ENCODE measurements around the gene KHDC4.

KHDC4 gene

GRCh38 chr1:155934097-155934935, at the start of gene KHDC4:
Gene KHDC4, minus strand, starts transcription at chr1:155934413. Its CDS starts 40 bp downstream, at chr1:155934373.
- DNase-seq, result peak; percentile 99

- DNase-seq, result peak; percentile 100
Measured at GRCh38 chr1:155983191-155984024, 49.2 kb upstream of the KHDC4 start.

GRCh38 chr1:155982106-155982505, 47.9 kb upstream of the KHDC4 start:
- no peak for DNase-seq

GRCh38 chr1:155981266-155982088, 47.3 kb upstream of the KHDC4 start:
- peak; percentile 78 for DNase-seq

- peak; percentile 42 for DNase-seq
Measured at GRCh38 chr1:155979597-155980343, 45.6 kb upstream of the KHDC4 start.

DNA sequence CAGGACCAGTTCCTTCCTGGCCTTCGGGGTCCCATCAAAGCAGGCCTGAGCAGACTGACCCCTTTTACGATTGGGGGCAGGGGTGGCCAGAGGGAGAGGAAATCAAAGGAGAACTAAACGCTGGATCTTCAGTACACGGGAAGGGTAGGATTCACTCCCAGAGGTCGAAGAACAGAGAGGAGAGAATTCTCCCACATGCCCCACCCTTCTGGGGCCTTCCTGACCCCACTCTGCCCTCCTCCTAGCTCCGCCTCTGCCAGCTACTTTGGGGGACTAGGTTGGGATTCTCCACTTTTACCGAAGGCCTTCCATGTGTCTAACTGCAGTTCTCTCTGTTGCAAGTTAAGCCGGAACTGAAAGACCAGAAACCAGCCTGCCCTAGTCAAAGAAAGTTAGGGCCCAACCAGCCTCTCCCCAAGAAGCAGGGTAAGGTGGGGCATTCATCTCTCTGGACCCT, 44.8 kb upstream of the KHDC4 start:
- peak; percentile 61 for DNase-seq

DNA sequence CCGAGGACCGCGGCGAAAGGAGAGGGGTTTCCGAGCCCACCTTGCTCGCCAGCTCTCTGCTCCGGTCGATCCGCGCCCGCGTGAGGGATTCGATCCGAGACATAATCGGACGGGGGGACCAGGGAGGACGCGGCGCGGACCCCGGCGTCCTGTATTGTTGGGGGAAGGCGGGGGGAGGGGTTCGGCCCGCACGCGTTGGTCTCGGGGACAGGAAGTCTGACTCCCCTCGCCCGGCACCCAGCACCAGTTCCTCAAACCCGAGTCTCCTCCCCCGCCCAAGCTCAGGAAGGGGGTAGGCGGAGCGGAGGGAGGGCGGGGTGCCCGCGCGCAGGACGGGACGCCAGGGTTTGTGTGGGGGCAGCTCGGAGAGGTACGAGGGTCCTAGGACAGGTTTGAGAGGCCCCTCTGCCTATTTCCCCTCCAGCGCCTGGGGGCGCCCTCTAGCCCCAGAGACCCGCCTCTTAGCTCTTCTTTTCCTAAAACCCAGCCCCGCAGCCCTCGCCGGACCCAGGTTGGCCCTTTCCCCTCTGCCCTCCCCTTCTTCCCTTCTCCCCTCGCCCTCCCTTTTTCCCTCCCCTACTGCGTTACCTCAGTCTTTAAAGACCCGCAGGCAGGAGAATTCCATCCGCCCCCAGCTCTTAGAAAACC, 44.2 kb upstream of the KHDC4 start, which contains the start of gene ARHGEF2:
TSS of gene ARHGEF2 (minus strand) at position 223 of the 648 bp plus-strand sequence. CDS start at position 103, 120 bp downstream.
- peak; percentile 90 for DNase-seq

GRCh38 chr1:155977690-155978324, 43.6 kb upstream of the KHDC4 start:
- DNase-seq, result peak; percentile 49

DNA sequence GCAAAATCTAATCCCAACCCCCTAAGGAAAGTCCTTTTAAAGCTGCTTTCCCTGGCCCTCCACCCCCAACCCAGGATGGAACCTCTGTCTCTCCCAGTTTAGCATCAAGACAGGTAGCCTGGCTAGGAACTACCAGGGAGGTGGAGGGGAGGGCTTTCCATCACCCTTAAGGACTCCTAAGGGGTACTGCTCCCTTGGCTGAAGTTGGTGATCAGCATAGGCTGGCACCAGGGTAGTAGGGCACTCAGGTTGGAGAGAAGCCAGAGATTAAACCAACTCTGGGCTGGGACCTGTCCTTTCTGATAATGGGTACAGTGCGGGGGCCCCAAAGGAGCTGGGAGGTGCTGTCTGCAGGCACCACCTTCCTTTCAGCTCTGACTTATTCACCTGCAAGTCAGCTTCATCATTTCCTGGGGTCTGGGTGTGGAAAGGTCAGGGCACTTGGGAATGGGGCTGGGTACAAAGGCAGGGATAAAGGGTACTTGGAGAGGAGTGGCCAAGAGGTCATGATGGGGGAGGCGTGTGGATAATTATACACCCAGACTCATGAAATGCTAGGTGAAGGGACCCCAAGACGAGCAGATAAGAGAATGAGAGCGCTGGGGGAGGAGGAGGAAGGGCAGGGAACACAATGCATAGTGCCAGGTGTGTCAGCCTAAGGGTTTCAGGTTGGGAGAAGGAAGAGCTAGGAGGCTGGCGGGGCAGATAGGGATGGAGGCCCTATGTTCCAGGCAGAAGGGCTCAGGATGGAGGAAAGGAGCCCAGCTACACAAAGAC, 42.9 kb upstream of the KHDC4 start:
- no peak for DNase-seq

GRCh38 chr1:155976062-155976912, 42.1 kb upstream of the KHDC4 start:
- peak; percentile 91 for DNase-seq

DNA sequence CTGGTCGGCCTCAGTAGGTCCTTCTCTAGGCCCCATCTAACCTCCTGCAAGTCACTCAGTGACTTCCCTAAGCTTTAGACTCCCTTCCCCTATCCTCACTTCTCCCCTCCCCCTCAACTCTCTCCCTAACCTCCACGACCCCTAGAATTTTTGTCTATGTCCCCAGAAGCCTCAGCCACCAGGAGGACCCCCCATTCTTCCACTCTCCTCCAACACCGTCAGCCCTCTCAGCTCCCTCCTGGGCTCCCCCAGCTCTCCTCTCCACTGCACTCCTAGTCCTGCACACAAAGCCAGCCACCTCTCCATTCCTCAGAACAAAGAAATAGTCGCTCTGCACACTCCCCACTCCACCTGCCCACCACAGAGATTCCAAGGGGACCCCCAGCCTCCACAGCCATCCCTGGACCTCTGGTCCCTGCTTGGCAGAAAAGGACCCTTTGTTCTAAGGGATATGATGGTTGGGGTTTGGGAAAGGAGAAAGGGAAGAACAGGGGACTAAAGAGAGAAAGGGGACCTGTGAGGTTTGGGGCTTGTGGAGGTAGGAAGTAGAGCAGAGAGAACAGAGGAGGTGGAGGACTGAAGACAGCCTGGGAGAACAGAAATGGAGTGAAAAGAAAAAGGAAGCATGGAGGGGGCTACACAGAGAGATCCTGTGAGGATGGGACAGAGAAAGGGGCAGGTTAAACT, 41.3 kb upstream of the KHDC4 start:
- DNase-seq, result no peak

- DNase-seq, result no peak
Measured at GRCh38 chr1:155974208-155975115, 40.2 kb upstream of the KHDC4 start.

- no peak for DNase-seq
Measured at GRCh38 chr1:155973723-155974122, 39.5 kb upstream of the KHDC4 start.

DNA sequence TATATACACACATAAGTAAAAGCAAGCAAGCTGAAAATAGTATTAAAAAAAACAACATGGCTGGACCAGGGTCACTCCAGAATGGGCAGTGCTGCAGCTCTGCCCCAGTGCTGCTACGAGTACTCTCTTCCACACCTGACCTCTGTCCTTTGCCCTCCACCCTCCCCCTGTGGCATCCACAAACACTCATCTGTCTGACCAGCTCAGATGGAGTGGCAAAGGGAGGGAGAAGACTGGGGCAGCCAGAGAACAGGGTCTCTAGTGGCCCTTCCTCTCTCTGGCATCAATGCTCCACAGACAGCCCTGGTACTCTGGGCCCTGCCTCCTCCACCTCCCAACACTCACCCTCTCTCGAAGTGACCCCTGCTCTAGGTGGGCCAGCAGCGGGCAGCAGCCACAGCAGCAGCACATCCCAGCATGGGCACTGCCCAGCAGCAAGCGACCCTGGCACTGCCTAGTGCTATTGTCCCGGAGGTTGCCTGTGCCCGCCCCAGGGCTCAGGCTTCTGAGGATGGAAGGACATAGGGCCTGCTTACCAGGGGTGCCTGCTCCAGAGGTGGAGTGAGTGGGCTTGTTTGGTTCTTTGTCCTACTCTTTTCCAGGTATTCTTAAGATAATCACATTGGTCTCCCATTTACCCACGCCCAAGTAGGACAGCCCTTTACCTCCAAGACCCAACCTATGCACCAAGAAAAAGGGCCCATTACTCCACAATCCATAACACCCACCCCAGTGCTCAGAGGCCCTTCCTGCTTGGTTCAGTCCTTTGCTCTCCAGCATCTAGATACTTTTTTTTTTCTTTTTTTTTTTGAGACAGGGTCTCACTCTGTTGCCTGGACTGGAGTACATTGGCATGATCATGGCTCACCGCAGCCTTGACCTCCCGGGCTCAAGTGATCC, 37.9 kb upstream of the KHDC4 start:
- DNase-seq, result no peak

DNA sequence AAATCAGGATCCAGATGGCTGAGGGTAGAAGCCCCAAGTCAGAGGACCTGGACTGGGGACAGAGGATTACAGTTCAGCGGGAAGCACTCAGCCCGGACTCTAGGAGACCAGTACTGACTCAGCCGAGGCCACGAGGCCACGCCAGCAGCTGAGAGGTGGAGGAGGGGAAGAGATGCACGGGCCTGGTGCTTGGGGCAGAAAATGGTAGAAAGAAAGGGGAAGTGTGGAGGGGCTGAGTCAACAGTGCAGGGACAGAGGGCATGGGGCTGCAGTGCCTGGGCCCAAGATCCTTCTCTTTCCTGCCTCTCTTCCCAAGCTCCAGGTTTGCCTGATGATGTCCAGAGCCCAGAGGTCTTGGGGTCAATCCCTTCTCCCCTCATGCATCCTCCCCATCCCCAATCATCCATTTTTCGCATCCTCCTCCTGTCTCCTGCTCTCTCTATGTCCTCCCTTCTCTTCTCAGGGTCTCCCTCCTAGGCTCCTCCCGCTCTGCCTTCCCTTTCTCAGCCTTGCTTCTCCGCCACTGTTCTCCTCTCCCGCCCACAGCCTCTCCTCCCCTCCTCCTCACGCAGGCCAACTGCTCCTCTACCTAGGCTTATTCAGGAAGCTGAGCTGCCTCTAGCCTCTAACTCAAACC, 36.4 kb upstream of the KHDC4 start:
- peak; percentile 77 for DNase-seq

GRCh38 chr1:155969377-155969791, 35.2 kb upstream of the KHDC4 start:
- DNase-seq, result no peak

Data from fibroblast of skin of right biceps (primary cell).